GM18508 (cell line): ENCODE data around the gene SH3RF3.

Experiments
- ATAC-seq: cut with Tn5 transposase; IDR thresholded peaks from one replicate; pipeline ENCODE4 v1.9.1; 2021; ENCODE audit warnings: moderate number of reproducible peaks; ENCODE audit not compliant: insufficient read depth, unreplicated experiment

The SH3RF3 gene

DNA sequence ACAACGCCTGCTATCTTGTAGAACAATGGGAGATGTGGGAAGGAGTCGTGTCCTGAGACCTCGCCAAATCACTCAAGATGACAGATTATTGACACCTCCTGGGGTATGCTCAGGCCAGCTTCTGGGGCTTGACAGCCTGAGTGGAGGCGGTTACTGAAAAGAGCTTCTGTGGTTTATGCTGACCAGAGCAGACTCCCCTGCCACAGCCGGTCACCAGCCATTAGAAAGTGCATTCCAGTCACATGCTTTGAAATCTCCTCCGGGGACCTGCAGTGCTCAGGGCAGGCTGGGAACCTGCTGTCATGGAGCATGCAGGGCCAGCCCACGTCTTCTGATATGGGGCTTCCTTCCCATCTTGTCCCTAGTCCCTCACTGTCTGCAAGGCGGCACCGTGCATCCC, 268.9 kb downstream of the SH3RF3 start:
- ATAC-seq, result no peak

- no peak for ATAC-seq
Measured at GRCh38 chr2:109398366-109399015, 269.5 kb downstream of the SH3RF3 start.

DNA sequence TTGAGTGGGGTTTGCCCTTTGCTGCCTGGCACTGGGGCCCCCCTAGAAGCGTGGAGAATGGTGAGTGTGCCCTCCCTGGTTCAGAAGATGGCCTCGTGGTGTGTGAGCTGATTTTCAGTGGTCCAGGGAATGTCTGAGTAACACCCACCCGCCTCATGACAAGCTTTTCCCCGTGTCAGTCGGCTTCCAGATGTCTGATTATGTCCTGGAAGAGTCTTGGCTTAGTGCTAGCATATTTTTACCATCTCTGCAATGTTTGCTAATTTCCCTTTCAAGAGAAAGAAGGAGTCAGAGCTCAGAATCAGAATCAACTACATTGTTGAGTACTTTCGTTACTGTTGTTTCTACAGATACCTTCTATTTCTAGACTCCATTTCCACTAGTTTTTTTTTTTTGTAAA, 270.1 kb downstream of the SH3RF3 start:
- no peak for ATAC-seq

- ATAC-seq, result no peak
Measured at GRCh38 chr2:109400102-109400501, 271.1 kb downstream of the SH3RF3 start.

- no peak for ATAC-seq
Measured at GRCh38 chr2:109401370-109401769, 272.4 kb downstream of the SH3RF3 start.

DNA sequence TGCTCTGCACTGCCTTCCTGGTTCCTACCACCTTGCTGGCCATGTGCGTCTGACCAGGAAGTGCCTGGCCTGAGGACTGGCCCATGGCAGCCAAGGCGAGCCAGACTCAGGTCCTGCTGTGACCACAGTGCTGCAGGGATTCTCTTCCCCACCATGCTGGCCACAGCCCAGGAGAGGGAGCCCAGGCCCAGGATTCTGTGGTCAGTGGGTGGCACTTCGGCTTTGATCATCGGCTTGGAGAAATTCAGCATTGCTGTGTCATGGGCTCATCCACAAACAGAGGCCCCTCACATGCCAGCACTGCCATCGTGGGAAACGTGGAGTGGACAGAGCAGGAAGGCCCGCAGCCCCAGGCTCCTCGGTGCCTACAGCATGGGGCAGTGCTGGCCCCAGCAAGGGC, 273.2 kb downstream of the SH3RF3 start:
- ATAC-seq, result no peak

DNA sequence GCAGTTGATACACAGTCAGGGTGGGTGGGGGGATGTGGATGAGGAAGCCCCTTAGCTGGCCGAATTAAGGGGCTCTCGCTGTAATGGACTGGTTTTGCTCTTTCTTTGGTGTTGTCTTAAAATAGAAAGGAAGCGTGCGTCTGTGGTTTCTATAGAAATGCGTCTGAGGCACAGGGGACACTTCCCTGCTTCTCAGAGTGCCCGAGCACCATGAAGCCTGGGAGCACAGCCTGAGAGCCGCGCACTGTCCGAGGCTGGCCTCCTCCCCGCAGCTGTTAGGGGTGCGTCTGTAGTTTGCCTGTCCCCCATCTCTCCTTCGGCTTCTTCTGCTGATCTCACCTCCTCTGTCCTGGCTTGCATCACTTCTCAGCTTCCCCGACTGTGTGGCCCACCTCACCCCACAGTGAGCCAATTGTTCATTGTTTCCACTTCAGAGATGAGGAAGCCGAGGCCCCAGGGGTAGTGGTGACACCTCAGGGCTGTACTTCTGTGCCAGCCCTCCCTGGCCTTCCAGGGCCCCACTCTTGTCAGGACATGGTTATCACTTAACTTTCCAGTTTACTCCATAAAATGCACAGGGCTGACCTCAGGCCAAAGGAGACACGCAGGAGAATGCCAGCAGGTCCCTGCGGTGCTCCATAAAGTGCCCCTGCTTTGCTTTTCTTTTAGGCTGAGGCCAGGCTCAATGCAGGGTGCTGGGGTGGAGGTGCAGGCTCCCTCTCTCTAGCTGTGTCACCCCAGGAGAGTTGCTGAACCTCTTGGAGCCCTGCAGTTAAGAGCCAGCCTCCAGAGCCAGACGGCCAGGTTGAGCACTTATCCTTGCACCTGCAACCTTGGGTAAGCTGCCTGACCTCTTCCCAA, 274.2 kb downstream of the SH3RF3 start:
- ATAC-seq, result no peak

DNA sequence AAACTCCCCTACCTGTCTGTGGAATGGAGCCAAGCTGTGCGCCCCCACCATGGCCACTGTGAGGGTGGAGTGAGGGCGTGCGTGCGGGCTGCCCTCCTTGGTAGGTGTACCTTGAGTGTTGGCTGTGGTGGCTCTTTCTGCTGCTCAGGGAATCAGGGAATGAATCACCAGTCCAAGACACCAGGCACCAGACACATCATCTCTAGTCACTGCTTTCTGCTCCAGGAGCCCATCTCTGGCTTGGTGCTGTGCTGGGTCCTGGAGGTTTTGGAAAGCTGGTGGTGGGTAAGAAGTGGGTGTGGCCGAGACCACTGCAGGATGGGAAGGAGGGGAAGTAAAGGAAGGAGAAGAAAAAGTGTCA, 274.8 kb downstream of the SH3RF3 start:
- ATAC-seq, result no peak

GRCh38 chr2:109404681-109405080, 275.7 kb downstream of the SH3RF3 start:
- no peak for ATAC-seq

DNA sequence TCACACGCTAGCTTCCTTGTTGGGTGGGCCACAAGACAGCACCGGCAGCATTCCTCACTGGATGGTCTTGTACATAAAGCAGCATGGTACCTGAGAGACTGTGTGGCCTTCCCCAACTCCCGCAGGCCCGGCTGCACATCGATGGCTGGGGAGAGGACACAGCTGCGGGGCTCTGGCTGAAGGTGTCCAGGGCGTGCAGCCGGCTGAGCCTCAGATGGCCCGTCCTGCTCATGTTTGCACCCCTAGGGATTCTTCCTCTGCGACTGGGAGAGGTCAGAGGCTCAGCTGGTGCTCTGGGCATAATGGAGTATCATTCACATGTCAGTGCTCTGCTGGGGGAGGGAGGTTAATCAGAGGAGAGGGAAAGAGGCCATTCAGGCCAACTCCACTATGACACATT, 276.9 kb downstream of the SH3RF3 start:
- ATAC-seq, result no peak

DNA sequence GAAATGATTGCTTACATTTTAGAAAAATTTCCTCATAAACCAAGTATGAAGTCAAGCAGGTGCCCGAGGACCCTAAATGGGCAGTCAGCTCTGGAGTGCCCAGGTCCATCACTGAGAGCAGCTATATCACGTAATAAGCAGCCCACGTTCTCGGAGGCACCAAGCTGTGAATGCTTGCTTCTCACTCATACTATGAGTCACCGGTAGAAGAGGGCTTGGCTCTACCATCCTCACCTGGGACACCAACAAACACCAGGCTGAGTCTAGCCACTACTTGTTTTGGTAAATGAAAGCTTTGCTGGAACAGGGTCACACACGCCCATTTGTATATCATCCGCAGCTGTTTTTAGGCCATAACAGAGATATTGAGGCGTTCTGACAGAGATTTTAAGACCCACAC, 277.3 kb downstream of the SH3RF3 start:
- no peak for ATAC-seq

DNA sequence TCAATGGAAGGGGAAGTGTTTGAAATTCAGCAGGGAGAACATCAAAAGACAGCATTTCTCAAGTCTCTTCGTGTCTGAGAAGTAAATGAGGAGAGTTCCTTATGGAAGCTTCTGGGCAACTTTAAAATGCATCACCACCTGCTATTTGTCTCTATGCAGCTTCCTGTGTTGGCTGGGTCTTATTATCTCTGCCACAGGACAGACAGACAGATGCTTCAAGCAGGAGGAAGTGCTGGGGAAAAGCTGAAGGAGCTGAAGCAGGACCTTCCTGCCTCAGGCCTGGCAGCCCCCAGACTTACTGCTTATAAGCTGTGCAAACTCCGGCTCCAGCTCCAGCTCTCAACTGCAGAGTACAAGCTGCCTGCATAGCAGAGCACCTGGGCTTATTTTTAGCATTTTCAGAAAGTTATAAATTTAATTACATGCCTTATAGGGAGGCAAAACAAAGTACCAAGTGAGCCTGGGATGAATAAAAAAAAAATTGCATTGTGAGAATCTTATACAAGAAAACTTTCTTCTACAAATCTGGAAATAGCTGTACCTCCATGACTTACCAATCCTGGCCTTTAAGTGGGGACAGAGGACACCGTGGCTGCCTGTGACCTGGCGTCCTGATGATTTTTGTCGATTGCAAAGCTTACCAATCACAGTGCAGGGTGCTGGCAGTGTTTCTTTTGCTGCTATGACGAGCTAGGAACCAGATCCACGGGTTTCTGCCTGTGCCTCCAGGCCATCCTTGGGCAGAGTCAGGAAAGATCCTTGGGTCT, 278.5 kb downstream of the SH3RF3 start:
- ATAC-seq, result no peak

- no peak for ATAC-seq
Measured at GRCh38 chr2:109408043-109408335, 279.0 kb downstream of the SH3RF3 start.

DNA sequence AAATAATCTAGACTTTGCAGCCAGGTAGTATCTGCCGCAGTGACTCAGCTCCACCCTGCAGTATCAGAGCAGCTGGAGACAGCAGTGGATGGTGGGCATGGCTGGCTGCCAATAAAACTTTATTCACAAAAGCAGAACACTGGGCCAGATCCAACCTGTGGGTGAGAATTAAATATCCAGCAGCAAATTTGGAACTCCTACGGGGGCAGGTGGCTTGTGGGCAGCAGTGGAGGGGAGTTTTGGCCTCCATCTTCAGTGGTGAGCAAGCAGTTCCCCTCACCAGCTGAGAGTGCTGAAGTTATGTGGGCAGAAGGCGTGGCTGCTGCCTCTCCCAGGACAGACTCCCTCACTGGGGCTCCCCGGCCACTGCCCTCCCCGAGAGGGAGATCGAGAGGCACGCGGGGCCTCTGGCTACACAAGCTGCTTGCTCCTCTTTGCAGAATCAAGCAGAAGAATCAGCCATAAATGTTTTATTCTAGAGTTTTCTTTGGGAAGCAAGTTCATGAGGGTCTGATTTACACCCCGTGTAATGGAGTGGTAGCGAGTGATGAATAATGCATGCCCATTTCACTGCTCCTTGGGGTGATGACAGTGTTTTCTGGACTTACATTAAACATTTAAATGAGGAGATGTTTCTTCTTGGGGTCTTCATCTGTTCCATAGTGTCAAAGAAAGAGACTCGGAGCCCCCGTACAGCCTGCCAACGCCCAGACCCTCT, 280.5 kb downstream of the SH3RF3 start:
- no peak for ATAC-seq

- no peak for ATAC-seq
Measured at GRCh38 chr2:109410039-109410815, 281.2 kb downstream of the SH3RF3 start.

GRCh38 chr2:109411640-109412325, 282.8 kb downstream of the SH3RF3 start:
- no peak for ATAC-seq

- ATAC-seq, result no peak
Measured at GRCh38 chr2:109415581-109416013, 286.6 kb downstream of the SH3RF3 start.

GRCh38 chr2:109417701-109418335, 288.8 kb downstream of the SH3RF3 start:
- ATAC-seq, result no peak

- no peak for ATAC-seq
Measured at GRCh38 chr2:109418716-109419115, 289.7 kb downstream of the SH3RF3 start.
